Chondrocyte (in vitro differentiated cells): ENCODE results near the gene TIMP1. TPM values are rescaled to one million over a fixed set of nuclear protein-coding genes. Genes with fewer than 3 reads are reported as not detected.

ENCODE experiments used
- DNase-seq: peaks from one replicate; pipeline ENCODE4 v3.0.0; 2021; ENCODE audit warnings: mixed read lengths, low spot score
- H3K27ac Mint-ChIP-seq: one replicate; pipeline ENCODE4 v1.8.0; 2021; ENCODE audit warnings: mild to moderate bottlenecking, moderate library complexity, mixed read lengths; ENCODE audit not compliant: unreplicated experiment
- H3K27me3 Mint-ChIP-seq: 2 replicates; pipeline ENCODE4 v1.8.0; 2021; ENCODE audit warnings: low read depth, mixed read lengths
- H3K36me3 Mint-ChIP-seq: 2 replicates; pipeline ENCODE4 v1.8.0; 2021; ENCODE audit warnings: low read depth, mixed read lengths
- H3K4me1 Mint-ChIP-seq: 2 replicates; pipeline ENCODE4 v1.8.0; 2021; ENCODE audit warnings: low read depth, mild to moderate bottlenecking, mixed read lengths
- H3K4me3 Mint-ChIP-seq: one replicate; pipeline ENCODE4 v1.8.0; 2021; ENCODE audit warnings: mild to moderate bottlenecking, moderate library complexity, mixed read lengths; ENCODE audit not compliant: unreplicated experiment
- H3K9me3 Mint-ChIP-seq: 2 replicates; pipeline ENCODE4 v1.8.0; 2021; ENCODE audit warnings: low read depth, mixed read lengths
- CTCF ChIP-seq: fragments of 200-600 bp; sonication (generic); IDR thresholded peaks from 2 replicates; pipeline ENCODE4 v1.5.0; 2021; ENCODE audit warnings: antibody characterized with exemption, mild to moderate bottlenecking, moderate library complexity
- total RNA-seq: library from RNA; stranded (reverse); gene quantifications from 3 replicates; pipeline ENCODE4 v1.2.1, GENCODE V29; 2021

TIMP1 gene
- total RNA-seq, 1 donor from 2014 or later, result 633 TPM

GRCh38 chrX:47620303-47620685, 38.1 kb downstream of the TIMP1 start:
- TF ChIP-seq CTCF, result no peak
- peaks cover 11% of the 10 kb centered on the region for H3K4me1 Mint-ChIP-seq
- H3K27ac Mint-ChIP-seq, result no peak overlapping the region
- H3K36me3 Mint-ChIP-seq, result no peaks in the 10 kb centered on the region
- no peak overlapping the region for H3K4me3 Mint-ChIP-seq
- H3K27me3 Mint-ChIP-seq, result no peaks in the 10 kb centered on the region
- DNase-seq, result no peak
- peaks cover 3% of the 10 kb centered on the region for H3K9me3 Mint-ChIP-seq

GRCh38 chrX:47621851-47622250, 39.6 kb downstream of the TIMP1 start:
- Mint-ChIP-seq H3K4me3 (no peak overlapping the region), H3K9me3 (peaks cover 3% of the 10 kb centered on the region)
- DNase-seq, result no peak

GRCh38 chrX:47623540-47624027, 41.3 kb downstream of the TIMP1 start:
- H3K36me3 Mint-ChIP-seq, result no peaks in the 10 kb centered on the region
- no peak for DNase-seq
- no peak for TF ChIP-seq CTCF
- H3K4me3 Mint-ChIP-seq, result peak overlapping the region; percentile 80
- no peaks in the 10 kb centered on the region for H3K27me3 Mint-ChIP-seq
- peaks cover 3% of the 10 kb centered on the region for H3K9me3 Mint-ChIP-seq
- H3K27ac Mint-ChIP-seq, result no peak overlapping the region
- peaks cover 11% of the 10 kb centered on the region for H3K4me1 Mint-ChIP-seq

More at GRCh38 chrX:47621851-47622250, 39.6 kb downstream of the TIMP1 start:
- H3K27me3 Mint-ChIP-seq, result no peaks in the 10 kb centered on the region
- no peak for TF ChIP-seq CTCF
- no peak overlapping the region for H3K27ac Mint-ChIP-seq
- H3K36me3 Mint-ChIP-seq, result no peaks in the 10 kb centered on the region
- H3K4me1 Mint-ChIP-seq, result peaks cover 11% of the 10 kb centered on the region

GRCh38 chrX:47625365-47625764, 43.1 kb downstream of the TIMP1 start:
- no peaks in the 10 kb centered on the region for H3K36me3 Mint-ChIP-seq
- no peaks in the 10 kb centered on the region for H3K27me3 Mint-ChIP-seq
- no peak for TF ChIP-seq CTCF
- H3K27ac Mint-ChIP-seq, result no peak overlapping the region
- DNase-seq, result no peak
- H3K4me1 Mint-ChIP-seq, result peaks cover 8% of the 10 kb centered on the region
- H3K9me3 Mint-ChIP-seq, result peaks cover 3% of the 10 kb centered on the region
- H3K4me3 Mint-ChIP-seq, result no peak overlapping the region

GRCh38 chrX:47628982-47629381, 46.7 kb downstream of the TIMP1 start:
- Mint-ChIP-seq H3K27me3 (no peaks in the 10 kb centered on the region), H3K4me1 (peaks cover 2% of the 10 kb centered on the region)
- no peak for DNase-seq

More at GRCh38 chrX:47628982-47629381, 46.7 kb downstream of the TIMP1 start:
- TF ChIP-seq CTCF, result peak; percentile 36
- Mint-ChIP-seq H3K27ac (no peak overlapping the region), H3K9me3 (peaks cover 3% of the 10 kb centered on the region), H3K36me3 (no peaks in the 10 kb centered on the region), H3K4me3 (no peak overlapping the region)
